KMS-11 (cell line): ENCODE results near the gene ABL2.

Experiments used
- H2AFZ ChIP-seq: fragments of 200-600 bp; sonication (generic); 2 replicates; pipeline ENCODE4 v1.6.1; 2016; ENCODE audit warnings: antibody characterized with exemption, mixed run types, low read depth
- H3K27ac ChIP-seq: fragments of 200-600 bp; sonication (generic); 2 replicates; pipeline ENCODE4 v1.6.1; 2016; ENCODE audit warnings: mild to moderate bottlenecking, mixed run types
- H3K27me3 ChIP-seq: fragments of 200-600 bp; sonication (generic); 2 replicates; pipeline ENCODE4 v1.6.1; 2017; ENCODE audit warnings: mild to moderate bottlenecking, low read depth, mixed run types, moderate library complexity; ENCODE audit not compliant: insufficient read depth
- H3K36me3 ChIP-seq: fragments of 200-600 bp; sonication (generic); 2 replicates; pipeline ENCODE4 v1.6.1; 2017; ENCODE audit warnings: mild to moderate bottlenecking, mixed run types; ENCODE audit not compliant: insufficient read depth
- H3K4me1 ChIP-seq: fragments of 200-600 bp; sonication (generic); 2 replicates; pipeline ENCODE4 v1.6.1; 2016; ENCODE audit warnings: mild to moderate bottlenecking, low read depth, mixed run types; ENCODE audit not compliant: poor library complexity, severe bottlenecking
- H3K4me2 ChIP-seq: fragments of 200-600 bp; sonication (generic); 2 replicates; pipeline ENCODE4 v1.7.0; 2016; ENCODE audit warnings: mild to moderate bottlenecking, mixed run types
- H3K4me3 ChIP-seq: fragments of 200-600 bp; sonication (generic); IDR thresholded peaks from 2 replicates; pipeline ENCODE4 v1.6.1; 2017; ENCODE audit warnings: low read depth, low read length, mixed read lengths; ENCODE audit not compliant: insufficient read depth
- H3K79me2 ChIP-seq: fragments of 200-600 bp; sonication (generic); 2 replicates; pipeline ENCODE4 v1.6.1; 2016; ENCODE audit warnings: low read depth, mixed run types; ENCODE audit not compliant: insufficient read depth
- H3K9ac ChIP-seq: fragments of 200-600 bp; sonication (generic); 2 replicates; pipeline ENCODE4 v1.6.1; 2016; ENCODE audit warnings: mild to moderate bottlenecking, mixed run types
- H4K20me1 ChIP-seq: fragments of 200-600 bp; sonication (generic); 2 replicates; pipeline ENCODE4 v1.6.1; 2016; ENCODE audit warnings: mild to moderate bottlenecking, mixed run types; ENCODE audit not compliant: insufficient read depth
- CTCF ChIP-seq: fragments of 200-600 bp; sonication (generic); conservative IDR thresholded peaks from 2 replicates; pipeline ENCODE4 v1.6.1; 2017; ENCODE audit warnings: low read depth, mild to moderate bottlenecking, antibody characterized with exemption, low read length, moderate library complexity, mixed read lengths

Gene ABL2

DNA sequence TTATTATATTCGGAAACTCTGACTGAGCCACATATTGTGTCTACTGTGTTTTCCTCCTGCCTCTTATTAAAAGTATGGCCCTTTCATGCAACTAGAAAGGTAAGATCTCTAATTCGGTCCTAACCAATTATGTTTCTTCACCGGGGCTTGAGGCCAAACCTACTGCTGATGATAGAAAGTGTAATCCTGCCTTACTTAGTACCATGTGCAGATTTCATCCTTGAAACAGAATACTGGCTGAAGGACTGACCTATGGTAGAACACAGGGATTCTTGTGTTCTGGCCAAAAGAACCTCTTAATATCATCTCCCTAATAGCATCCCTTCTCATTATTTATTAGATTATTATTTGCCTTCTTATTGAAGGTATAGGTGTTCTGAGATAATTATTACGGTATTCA is 75.0 kb downstream of the ABL2 start:
- no peaks in the 10 kb centered on the region for H3K27me3 ChIP-seq
- no peak overlapping the region for H3K4me2 ChIP-seq
- no peak for TF ChIP-seq CTCF
- peaks cover 11% of the 10 kb centered on the region for H3K4me1 ChIP-seq
- H3K36me3 ChIP-seq, result no peaks in the 10 kb centered on the region
- 0 out of 2 replicates have a peak, but pooled peaks cover 16% of the 10 kb centered on the region for H3K79me2 ChIP-seq
- no peak overlapping the region for H3K4me3 ChIP-seq
- H2AFZ ChIP-seq, result no peak overlapping the region
- H3K9ac ChIP-seq, result no peak overlapping the region
- no peak overlapping the region for H3K27ac ChIP-seq
- H4K20me1 ChIP-seq, result no peaks in the 10 kb centered on the region

DNA sequence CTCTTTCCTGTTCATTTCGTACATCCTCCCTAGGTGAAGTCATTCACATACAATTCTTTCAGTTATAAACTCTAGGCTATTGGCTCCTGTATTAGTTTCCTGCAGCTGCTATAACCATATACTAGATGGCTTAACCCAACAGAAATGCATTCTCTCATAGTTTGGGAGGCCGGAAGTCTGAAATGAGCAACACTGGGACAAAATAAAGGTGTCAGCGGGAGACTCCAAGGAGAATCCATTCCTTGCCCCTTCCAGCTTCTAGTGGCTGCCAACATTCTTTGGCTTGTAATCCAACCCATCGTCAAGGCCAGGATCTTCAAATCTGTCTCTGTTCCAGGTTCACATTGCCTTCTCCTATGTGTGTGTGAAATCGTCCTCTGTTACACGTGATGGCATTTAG is 76.3 kb downstream of the ABL2 start:
- Histone ChIP-seq H3K4me3 (no peak overlapping the region), H3K4me1 (peaks cover 11% of the 10 kb centered on the region), H3K79me2 (0 out of 2 replicates have a peak, but pooled peaks cover 16% of the 10 kb centered on the region), H3K27me3 (no peaks in the 10 kb centered on the region), H3K4me2 (no peak overlapping the region), H2AFZ (no peak overlapping the region), H3K9ac (no peak overlapping the region), H3K27ac (no peak overlapping the region), H4K20me1 (no peaks in the 10 kb centered on the region), H3K36me3 (no peaks in the 10 kb centered on the region)
- TF ChIP-seq CTCF, result no peak

DNA sequence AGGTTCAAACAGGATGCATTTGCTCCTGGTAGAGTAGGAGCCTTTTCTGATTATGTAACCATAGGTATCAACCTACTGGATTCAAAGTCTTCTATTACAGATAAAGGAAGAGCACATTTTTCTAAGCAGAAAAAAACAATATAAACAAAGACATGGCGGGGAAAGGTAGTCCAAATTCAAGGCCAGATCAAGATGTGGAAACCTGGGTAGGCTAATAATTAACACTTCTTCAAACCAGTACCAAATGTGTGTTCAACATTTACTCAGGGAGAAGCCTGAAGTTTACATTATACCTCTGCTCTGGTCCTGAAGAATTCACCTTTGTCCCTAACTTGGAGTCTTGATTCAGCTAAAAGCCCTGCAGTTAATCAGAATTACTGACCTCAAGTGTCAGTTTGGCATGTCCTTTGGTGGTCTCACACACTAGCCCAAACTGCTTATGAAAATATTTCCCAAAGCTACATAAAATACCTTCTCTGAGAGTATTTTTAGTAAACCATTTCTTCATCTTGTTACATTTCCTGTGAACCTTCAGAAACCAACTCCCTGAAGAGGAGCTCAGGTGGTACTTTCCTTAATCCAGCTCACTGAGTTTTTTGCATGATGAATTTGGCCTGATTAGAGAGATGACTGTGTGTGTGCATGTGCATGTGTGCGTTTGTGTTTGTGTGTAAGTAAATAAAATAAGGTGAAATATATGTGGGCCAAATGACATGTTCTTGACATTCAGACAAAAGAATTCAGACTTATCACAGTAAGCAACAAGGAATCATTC is 77.4 kb downstream of the ABL2 start:
- peaks cover 11% of the 10 kb centered on the region for H3K4me1 ChIP-seq
- no peaks in the 10 kb centered on the region for H3K27me3 ChIP-seq
- H4K20me1 ChIP-seq, result no peaks in the 10 kb centered on the region
- H2AFZ ChIP-seq, result no peak overlapping the region
- H3K9ac ChIP-seq, result no peak overlapping the region
- no peak for TF ChIP-seq CTCF
- H3K4me2 ChIP-seq, result no peak overlapping the region
- no peaks in the 10 kb centered on the region for H3K36me3 ChIP-seq
- H3K4me3 ChIP-seq, result no peak overlapping the region
- H3K27ac ChIP-seq, result no peak overlapping the region
- H3K79me2 ChIP-seq, result 0 out of 2 replicates have a peak, but pooled peaks cover 9% of the 10 kb centered on the region

DNA sequence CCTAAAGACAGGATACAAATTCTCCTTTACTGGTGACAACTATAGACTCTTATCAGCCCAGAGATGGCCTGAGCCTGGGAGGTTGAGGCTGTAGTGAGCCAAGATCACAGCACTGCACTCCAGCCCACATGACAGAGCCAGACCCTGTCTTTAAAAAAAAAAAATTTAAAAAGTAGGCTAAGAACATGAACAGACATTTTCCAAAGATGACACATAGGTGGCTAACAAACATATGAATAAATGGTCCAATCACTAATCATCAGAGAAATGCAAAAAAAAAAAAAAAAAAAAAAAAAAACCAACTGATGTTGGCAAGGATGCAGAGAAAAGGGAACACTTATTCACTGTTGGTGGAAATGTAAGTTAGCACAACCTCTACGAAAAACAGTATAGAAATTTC is 82.6 kb downstream of the ABL2 start:
- H3K9ac ChIP-seq, result no peak overlapping the region

More for the DNA sequence above, 82.6 kb downstream of the ABL2 start:
- H2AFZ ChIP-seq, result no peak overlapping the region
- no peak overlapping the region for H3K27ac ChIP-seq
- no peak for TF ChIP-seq CTCF
- peaks cover 9% of the 10 kb centered on the region for H3K4me1 ChIP-seq
- no peaks in the 10 kb centered on the region for H4K20me1 ChIP-seq
- no peaks in the 10 kb centered on the region for H3K27me3 ChIP-seq
- no peaks in the 10 kb centered on the region; the same call in 1 of the 2 replicates for H3K79me2 ChIP-seq
- no peak overlapping the region for H3K4me2 ChIP-seq
- no peak overlapping the region for H3K4me3 ChIP-seq
- no peaks in the 10 kb centered on the region for H3K36me3 ChIP-seq
